GM18868 (cell line): ENCODE results near the gene PAPPA2.

Experiments used
- ATAC-seq: cut with Tn5 transposase; IDR thresholded peaks from one replicate; pipeline ENCODE4 v1.9.1; 2021; ENCODE audit warnings: mild to moderate bottlenecking, moderate library complexity; ENCODE audit not compliant: unreplicated experiment

PAPPA2 gene

GRCh38 chr1:176843352-176844297 lies 380.6 kb downstream of the PAPPA2 start:
- ATAC-seq: no peak

GRCh38 chr1:176847052-176847451 lies 384.1 kb downstream of the PAPPA2 start:
- no peak for ATAC-seq

- ATAC-seq: no peak
Observed at GRCh38 chr1:176849281-176849680, 386.3 kb downstream of the PAPPA2 start.

- ATAC-seq: no peak
Observed at GRCh38 chr1:176850871-176851270, 387.9 kb downstream of the PAPPA2 start.

GRCh38 chr1:176852124-176852523 lies 389.1 kb downstream of the PAPPA2 start:
- ATAC-seq: no peak

- no peak for ATAC-seq
Observed at GRCh38 chr1:176853503-176853902, 390.5 kb downstream of the PAPPA2 start.

GRCh38 chr1:176854121-176854520 lies 391.1 kb downstream of the PAPPA2 start:
- no peak for ATAC-seq

- ATAC-seq: no peak
Observed at GRCh38 chr1:176854758-176855745, 392.1 kb downstream of the PAPPA2 start.

- no peak for ATAC-seq
Observed at GRCh38 chr1:176857632-176858031, 394.7 kb downstream of the PAPPA2 start.

GRCh38 chr1:176858433-176858916 lies 395.5 kb downstream of the PAPPA2 start:
- ATAC-seq: no peak

- ATAC-seq: no peak
Observed at GRCh38 chr1:176863613-176864012, 400.6 kb downstream of the PAPPA2 start.

- ATAC-seq: no peak
Observed at GRCh38 chr1:176864211-176864610, 401.2 kb downstream of the PAPPA2 start.

- ATAC-seq: no peak
Observed at GRCh38 chr1:176866011-176866714, 403.2 kb downstream of the PAPPA2 start.

GRCh38 chr1:176869577-176869976 lies 406.6 kb downstream of the PAPPA2 start:
- no peak for ATAC-seq

- ATAC-seq: no peak
Observed at GRCh38 chr1:176876966-176877515, 414.1 kb downstream of the PAPPA2 start.

GRCh38 chr1:176877557-176877956 lies 414.6 kb downstream of the PAPPA2 start:
- no peak for ATAC-seq

GRCh38 chr1:176878750-176879536 lies 416.0 kb downstream of the PAPPA2 start:
- ATAC-seq: no peak

- no peak for ATAC-seq
Observed at GRCh38 chr1:176879784-176880620, 417.0 kb downstream of the PAPPA2 start.
